HEK293 (cell line): Measurements from ENCODE around the gene TCF7L2.

Source experiments
- BCL11A ChIP-seq: fragments of 450-650 bp; formaldehyde crosslinking; IDR thresholded peaks from 2 replicates; pipeline ENCODE4 v1.5.1; 2016; ENCODE audit warnings: low read depth, missing biosample characterization, missing genetic modification characterization
- BCL11B ChIP-seq: fragments of 450-650 bp; formaldehyde crosslinking; IDR thresholded peaks from 2 replicates; pipeline ENCODE4 v1.5.1; 2016; ENCODE audit warnings: low read depth, missing biosample characterization, missing genetic modification characterization
- GLI2 ChIP-seq: fragments of 450-650 bp; formaldehyde crosslinking; IDR thresholded peaks from 2 replicates; pipeline ENCODE4; 2017; ENCODE audit warnings: missing biosample characterization, missing genetic modification characterization, low read depth, borderline replicate concordance
- HIC1 ChIP-seq: fragments of 450-650 bp; formaldehyde crosslinking; IDR thresholded peaks from 2 replicates; pipeline ENCODE4 v1.5.1; 2016; ENCODE audit warnings: missing biosample characterization, missing genetic modification characterization
- SCRT2 ChIP-seq: fragments of 450-650 bp; formaldehyde crosslinking; IDR thresholded peaks from 2 replicates; pipeline ENCODE4 v1.5.1; 2016; ENCODE audit warnings: missing biosample characterization, missing genetic modification characterization
- WT1 ChIP-seq: fragments of 450-650 bp; formaldehyde crosslinking; IDR thresholded peaks from 2 replicates; pipeline ENCODE4 v1.5.1; 2016; ENCODE audit warnings: missing biosample characterization, missing genetic modification characterization
- ZBTB8A ChIP-seq: fragments of 450-650 bp; formaldehyde crosslinking; IDR thresholded peaks from 2 replicates; pipeline ENCODE4 v1.5.1; 2016; ENCODE audit warnings: missing biosample characterization, missing genetic modification characterization
- ZEB2 ChIP-seq: fragments of 450-650 bp; formaldehyde crosslinking; IDR thresholded peaks from 2 replicates; pipeline ENCODE4 v1.5.1; 2016; ENCODE audit warnings: missing biosample characterization, missing genetic modification characterization
- ZNF138 ChIP-seq: fragments of 450-650 bp; formaldehyde crosslinking; IDR thresholded peaks from 2 replicates; pipeline ENCODE4 v1.5.1; 2016; ENCODE audit warnings: missing biosample characterization, missing genetic modification characterization, borderline replicate concordance
- ZNF324 ChIP-seq: fragments of 450-650 bp; formaldehyde crosslinking; IDR thresholded peaks from 2 replicates; pipeline ENCODE4 v1.5.1; 2016; ENCODE audit warnings: missing biosample characterization, missing genetic modification characterization
- ZNF341 ChIP-seq: fragments of 450-650 bp; formaldehyde crosslinking; IDR thresholded peaks from 2 replicates; pipeline ENCODE4; 2016; ENCODE audit warnings: low read depth, missing biosample characterization, missing genetic modification characterization
- ZNF501 ChIP-seq: fragments of 450-650 bp; formaldehyde crosslinking; IDR thresholded peaks from 2 replicates; pipeline ENCODE4 v1.5.1; 2016; ENCODE audit warnings: missing biosample characterization, missing genetic modification characterization
- ZNF514 ChIP-seq: fragments of 450-650 bp; formaldehyde crosslinking; IDR thresholded peaks from 2 replicates; pipeline ENCODE4 v1.5.1; 2016; ENCODE audit warnings: missing biosample characterization, missing genetic modification characterization
- ZNF530 ChIP-seq: fragments of 450-650 bp; formaldehyde crosslinking; IDR thresholded peaks from 2 replicates; pipeline ENCODE4 v1.5.1; 2016; ENCODE audit warnings: low read depth, missing biosample characterization, missing genetic modification characterization
- ZNF580 ChIP-seq: fragments of 450-650 bp; formaldehyde crosslinking; IDR thresholded peaks from 2 replicates; pipeline ENCODE4 v1.5.1; 2016; ENCODE audit warnings: missing biosample characterization, missing genetic modification characterization
- ZNF585B ChIP-seq: fragments of 450-650 bp; formaldehyde crosslinking; IDR thresholded peaks from 2 replicates; pipeline ENCODE4 v1.5.1; 2016; ENCODE audit warnings: missing biosample characterization, missing genetic modification characterization
- ZNF600 ChIP-seq: fragments of 450-650 bp; formaldehyde crosslinking; IDR thresholded peaks from 2 replicates; pipeline ENCODE4 v1.5.1; 2016; ENCODE audit warnings: missing biosample characterization, missing genetic modification characterization
- ZNF654 ChIP-seq: fragments of 450-650 bp; formaldehyde crosslinking; IDR thresholded peaks from 2 replicates; pipeline ENCODE4 v1.5.1; 2016; ENCODE audit warnings: low read depth, missing biosample characterization, missing genetic modification characterization
- ZNF776 ChIP-seq: fragments of 450-650 bp; formaldehyde crosslinking; IDR thresholded peaks from 2 replicates; pipeline ENCODE4 v1.5.0; 2017; ENCODE audit warnings: missing biosample characterization, missing genetic modification characterization, borderline replicate concordance
- ZSCAN16 ChIP-seq: fragments of 450-650 bp; formaldehyde crosslinking; IDR thresholded peaks from 2 replicates; pipeline ENCODE4 v1.5.1; 2016; ENCODE audit warnings: missing biosample characterization, missing genetic modification characterization
- ZXDB ChIP-seq: fragments of 450-650 bp; formaldehyde crosslinking; IDR thresholded peaks from 2 replicates; pipeline ENCODE4 v1.5.1; 2016; ENCODE audit warnings: missing biosample characterization, missing genetic modification characterization
- TF ChIP-seq, protein P1 (sequence below): fragments of 450-650 bp; formaldehyde crosslinking; IDR thresholded peaks from 2 replicates; pipeline ENCODE4 v1.5.1; 2016; ENCODE audit warnings: missing biosample characterization, missing genetic modification characterization
- TF ChIP-seq, protein P2 (sequence below): fragments of 450-650 bp; formaldehyde crosslinking; IDR thresholded peaks from 2 replicates; pipeline ENCODE4 v1.5.1; 2017; ENCODE audit warnings: missing biosample characterization, missing genetic modification characterization
- TF ChIP-seq, protein P3 (sequence below): fragments of 450-650 bp; formaldehyde crosslinking; optimal IDR thresholded peaks from 2 replicates; pipeline ENCODE3; 2016; ENCODE audit warnings: missing biosample characterization, mild to moderate bottlenecking, missing genetic modification characterization

TCF7L2 gene

GRCh38 chr10:112954974-112955581 lies 5.0 kb downstream of the TCF7L2 start (continued):
- TF ChIP-seq, protein P1, sequence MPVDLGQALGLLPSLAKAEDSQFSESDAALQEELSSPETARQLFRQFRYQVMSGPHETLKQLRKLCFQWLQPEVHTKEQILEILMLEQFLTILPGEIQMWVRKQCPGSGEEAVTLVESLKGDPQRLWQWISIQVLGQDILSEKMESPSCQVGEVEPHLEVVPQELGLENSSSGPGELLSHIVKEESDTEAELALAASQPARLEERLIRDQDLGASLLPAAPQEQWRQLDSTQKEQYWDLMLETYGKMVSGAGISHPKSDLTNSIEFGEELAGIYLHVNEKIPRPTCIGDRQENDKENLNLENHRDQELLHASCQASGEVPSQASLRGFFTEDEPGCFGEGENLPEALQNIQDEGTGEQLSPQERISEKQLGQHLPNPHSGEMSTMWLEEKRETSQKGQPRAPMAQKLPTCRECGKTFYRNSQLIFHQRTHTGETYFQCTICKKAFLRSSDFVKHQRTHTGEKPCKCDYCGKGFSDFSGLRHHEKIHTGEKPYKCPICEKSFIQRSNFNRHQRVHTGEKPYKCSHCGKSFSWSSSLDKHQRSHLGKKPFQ (tag by site-specific recombination), result 0 out of 2 replicates have a peak, but pooled peaks have one; percentile 27
- TF ChIP-seq ZEB2 (tag by site-specific recombination), result peak; percentile 63
- peak; percentile 57; the same call in 1 of the 2 replicates for TF ChIP-seq ZBTB8A (tag by site-specific recombination)
- no peak for TF ChIP-seq ZNF530
- no peak for TF ChIP-seq ZNF600 (tag by site-specific recombination)
- peak; percentile 80 for TF ChIP-seq ZNF580 (tag by site-specific recombination)
- TF ChIP-seq ZNF341 (tag by site-specific recombination), result peak; percentile 41; the same call in 1 of the 2 replicates
- TF ChIP-seq, protein P2, sequence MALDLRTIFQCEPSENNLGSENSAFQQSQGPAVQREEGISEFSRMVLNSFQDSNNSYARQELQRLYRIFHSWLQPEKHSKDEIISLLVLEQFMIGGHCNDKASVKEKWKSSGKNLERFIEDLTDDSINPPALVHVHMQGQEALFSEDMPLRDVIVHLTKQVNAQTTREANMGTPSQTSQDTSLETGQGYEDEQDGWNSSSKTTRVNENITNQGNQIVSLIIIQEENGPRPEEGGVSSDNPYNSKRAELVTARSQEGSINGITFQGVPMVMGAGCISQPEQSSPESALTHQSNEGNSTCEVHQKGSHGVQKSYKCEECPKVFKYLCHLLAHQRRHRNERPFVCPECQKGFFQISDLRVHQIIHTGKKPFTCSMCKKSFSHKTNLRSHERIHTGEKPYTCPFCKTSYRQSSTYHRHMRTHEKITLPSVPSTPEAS (tag by site-specific recombination), result 0 out of 2 replicates have a peak, but pooled peaks have one; percentile 15
- no peak for TF ChIP-seq ZNF138 (tag by site-specific recombination)
- TF ChIP-seq BCL11B (tag by site-specific recombination), result peak; percentile 85
- TF ChIP-seq ZNF585B (tag by site-specific recombination), result no peak
- TF ChIP-seq SCRT2, result peak; percentile 39; the same call in 1 of the 2 replicates
- peak; percentile 50; the same call in 1 of the 2 replicates for TF ChIP-seq HIC1
- peak; percentile 62; the same call in 1 of the 2 replicates for TF ChIP-seq GLI2 (tag by site-specific recombination)
- TF ChIP-seq, protein P3, sequence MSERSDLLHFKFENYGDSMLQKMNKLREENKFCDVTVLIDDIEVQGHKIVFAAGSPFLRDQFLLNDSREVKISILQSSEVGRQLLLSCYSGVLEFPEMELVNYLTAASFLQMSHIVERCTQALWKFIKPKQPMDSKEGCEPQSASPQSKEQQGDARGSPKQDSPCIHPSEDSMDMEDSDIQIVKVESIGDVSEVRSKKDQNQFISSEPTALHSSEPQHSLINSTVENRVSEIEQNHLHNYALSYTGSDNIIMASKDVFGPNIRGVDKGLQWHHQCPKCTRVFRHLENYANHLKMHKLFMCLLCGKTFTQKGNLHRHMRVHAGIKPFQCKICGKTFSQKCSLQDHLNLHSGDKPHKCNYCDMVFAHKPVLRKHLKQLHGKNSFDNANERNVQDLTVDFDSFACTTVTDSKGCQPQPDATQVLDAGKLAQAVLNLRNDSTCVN, result no peak
- no peak for TF ChIP-seq ZNF501 (tag by site-specific recombination)
- TF ChIP-seq ZNF514 (tag by site-specific recombination), result no peak
- TF ChIP-seq ZNF654, result no peak
- no peak for TF ChIP-seq ZNF776
- TF ChIP-seq BCL11A (tag by site-specific recombination), result peak; percentile 82
- TF ChIP-seq WT1 (tag by site-specific recombination), result no peak; the same call in 1 of the 2 replicates
- peak; percentile 85 for TF ChIP-seq ZXDB (tag by site-specific recombination)
- no peak for TF ChIP-seq ZSCAN16 (tag by site-specific recombination)
- no peak for TF ChIP-seq ZNF324
